SK-N-SH treated with all-trans-retinoic acid at 6 μM for 48 hours (cell line): ENCODE data around the gene C14orf93.

ENCODE experiments used
- ATAC-seq: fragments of 200-7000 bp; cut with Tn5 transposase; 3 replicates; pipeline ENCODE4 v1.9.1; 2020; ENCODE audit warnings: mild to moderate bottlenecking, moderate library complexity
- BACH2 ChIP-seq: fragments of 250-450 bp; sonication (Bioruptor Pico); IDR thresholded peaks from 2 replicates; pipeline ENCODE4 v1.9.0; 2021; ENCODE audit warnings: mild to moderate bottlenecking, borderline replicate concordance
- CSDC2 ChIP-seq: fragments of 250-450 bp; sonication (Bioruptor Pico); IDR thresholded peaks from 2 replicates; pipeline ENCODE4 v1.5.0; 2020; ENCODE audit warnings: mild to moderate bottlenecking, moderate library complexity
- ESRRG ChIP-seq: fragments of 250-450 bp; sonication (Bioruptor Pico); IDR thresholded peaks from 2 replicates; pipeline ENCODE4 v1.6.1; 2021; ENCODE audit warnings: mild to moderate bottlenecking
- GLIS3 ChIP-seq: fragments of 250-450 bp; sonication (Bioruptor Pico); IDR thresholded peaks from 2 replicates; pipeline ENCODE4 v1.5.0; 2020; ENCODE audit warnings: mild to moderate bottlenecking, moderate library complexity
- ISL1 ChIP-seq: fragments of 250-450 bp; sonication (Bioruptor Pico); IDR thresholded peaks from 2 replicates; pipeline ENCODE4 v2.1.2; 2022; ENCODE audit warnings: mild to moderate bottlenecking, moderate library complexity
- PPARA ChIP-seq: fragments of 250-450 bp; sonication (Bioruptor Pico); IDR thresholded peaks from 2 replicates; pipeline ENCODE4 v1.5.0; 2020; ENCODE audit warnings: mild to moderate bottlenecking, borderline replicate concordance
- RARB ChIP-seq: fragments of 250-450 bp; sonication (Bioruptor Pico); IDR thresholded peaks from 2 replicates; pipeline ENCODE4 v1.8.0; 2021; ENCODE audit warnings: mild to moderate bottlenecking, moderate library complexity
- SNAI2 ChIP-seq: fragments of 250-450 bp; sonication (Bioruptor Pico); IDR thresholded peaks from 2 replicates; pipeline ENCODE4 v1.5.0; 2020; ENCODE audit warnings: mild to moderate bottlenecking, moderate library complexity
- TCF4 ChIP-seq: fragments of 250-450 bp; sonication (Bioruptor Pico); IDR thresholded peaks from 2 replicates; pipeline ENCODE4 v1.8.0; 2021; ENCODE audit warnings: mild to moderate bottlenecking, moderate library complexity, borderline replicate concordance
- TOX ChIP-seq: fragments of 250-450 bp; sonication (Bioruptor Pico); IDR thresholded peaks from 2 replicates; pipeline ENCODE4 v1.8.0; 2021; ENCODE audit warnings: mild to moderate bottlenecking, moderate library complexity, borderline replicate concordance
- ZC3H10 ChIP-seq: fragments of 250-450 bp; sonication (Bioruptor Pico); IDR thresholded peaks from 2 replicates; pipeline ENCODE4 v1.5.1; 2021; ENCODE audit warnings: mild to moderate bottlenecking, moderate library complexity
- ZFP3 ChIP-seq: fragments of 250-450 bp; sonication (Bioruptor Pico); IDR thresholded peaks from 2 replicates; pipeline ENCODE4 v1.5.0; 2020; ENCODE audit warnings: mild to moderate bottlenecking, moderate library complexity
- ZFP30 ChIP-seq: fragments of 450-650 bp; formaldehyde crosslinking; IDR thresholded peaks from 2 replicates; pipeline ENCODE4 v1.5.0; 2022; ENCODE audit warnings: mild to moderate bottlenecking, moderate library complexity
- ZNF565 ChIP-seq: fragments of 450-650 bp; formaldehyde crosslinking; conservative IDR thresholded peaks from 2 replicates; pipeline ENCODE4 v1.5.0; 2020; ENCODE audit warnings: low read depth, mild to moderate bottlenecking, moderate library complexity
- ZNF70 ChIP-seq: fragments of 450-650 bp; formaldehyde crosslinking; IDR thresholded peaks from 2 replicates; pipeline ENCODE4 v1.5.0; 2020; ENCODE audit warnings: mild to moderate bottlenecking, moderate library complexity
- ZNF8 ChIP-seq: fragments of 450-650 bp; formaldehyde crosslinking; IDR thresholded peaks from 2 replicates; pipeline ENCODE4 v1.5.0; 2020; ENCODE audit warnings: mild to moderate bottlenecking, moderate library complexity
- TF ChIP-seq, protein P1 (sequence below): fragments of 250-450 bp; sonication (Bioruptor Pico); IDR thresholded peaks from 2 replicates; pipeline ENCODE4 v1.5.0; 2020; ENCODE audit warnings: mild to moderate bottlenecking, moderate library complexity
- TF ChIP-seq, protein P2 (sequence below): fragments of 250-450 bp; sonication (Bioruptor Pico); IDR thresholded peaks from 2 replicates; pipeline ENCODE4 v1.5.1; 2020; ENCODE audit warnings: low read depth, mild to moderate bottlenecking, moderate library complexity
- TF ChIP-seq, protein P3 (sequence below): fragments of 250-450 bp; sonication (Bioruptor Pico); IDR thresholded peaks from 2 replicates; pipeline ENCODE4 v1.8.0; 2020; ENCODE audit warnings: mild to moderate bottlenecking, moderate library complexity, borderline replicate concordance
- TF ChIP-seq, protein P4 (sequence below): fragments of 250-450 bp; sonication (Bioruptor Pico); IDR thresholded peaks from 2 replicates; pipeline ENCODE4 v1.5.1; 2021; ENCODE audit warnings: mild to moderate bottlenecking, moderate library complexity
- TF ChIP-seq, protein P5 (sequence below): fragments of 250-450 bp; sonication (Bioruptor Pico); IDR thresholded peaks from 2 replicates; pipeline ENCODE4 v1.8.0; 2021; ENCODE audit warnings: low read depth, mild to moderate bottlenecking, moderate library complexity, borderline replicate concordance

Gene C14orf93

DNA sequence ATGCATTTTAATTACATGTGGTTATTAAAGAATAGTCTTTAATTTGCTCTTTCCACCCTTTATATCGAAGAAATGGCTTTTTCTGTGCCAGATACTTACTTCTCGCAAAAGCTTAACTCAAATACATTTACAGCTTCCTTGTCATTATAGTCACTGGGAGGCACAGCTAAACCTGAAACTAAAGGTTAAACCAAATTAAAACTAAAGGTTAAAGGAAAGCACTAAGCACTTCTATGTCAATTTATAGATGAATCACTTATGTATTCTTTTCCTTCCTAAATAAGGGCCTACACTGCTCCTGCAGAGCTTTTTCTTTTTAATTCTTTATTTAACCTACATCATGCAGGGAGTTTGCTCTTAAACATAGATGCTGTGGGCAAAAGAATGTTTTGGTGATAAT is 9.1 kb downstream of the C14orf93 start (continued):
- TF ChIP-seq, protein P1, sequence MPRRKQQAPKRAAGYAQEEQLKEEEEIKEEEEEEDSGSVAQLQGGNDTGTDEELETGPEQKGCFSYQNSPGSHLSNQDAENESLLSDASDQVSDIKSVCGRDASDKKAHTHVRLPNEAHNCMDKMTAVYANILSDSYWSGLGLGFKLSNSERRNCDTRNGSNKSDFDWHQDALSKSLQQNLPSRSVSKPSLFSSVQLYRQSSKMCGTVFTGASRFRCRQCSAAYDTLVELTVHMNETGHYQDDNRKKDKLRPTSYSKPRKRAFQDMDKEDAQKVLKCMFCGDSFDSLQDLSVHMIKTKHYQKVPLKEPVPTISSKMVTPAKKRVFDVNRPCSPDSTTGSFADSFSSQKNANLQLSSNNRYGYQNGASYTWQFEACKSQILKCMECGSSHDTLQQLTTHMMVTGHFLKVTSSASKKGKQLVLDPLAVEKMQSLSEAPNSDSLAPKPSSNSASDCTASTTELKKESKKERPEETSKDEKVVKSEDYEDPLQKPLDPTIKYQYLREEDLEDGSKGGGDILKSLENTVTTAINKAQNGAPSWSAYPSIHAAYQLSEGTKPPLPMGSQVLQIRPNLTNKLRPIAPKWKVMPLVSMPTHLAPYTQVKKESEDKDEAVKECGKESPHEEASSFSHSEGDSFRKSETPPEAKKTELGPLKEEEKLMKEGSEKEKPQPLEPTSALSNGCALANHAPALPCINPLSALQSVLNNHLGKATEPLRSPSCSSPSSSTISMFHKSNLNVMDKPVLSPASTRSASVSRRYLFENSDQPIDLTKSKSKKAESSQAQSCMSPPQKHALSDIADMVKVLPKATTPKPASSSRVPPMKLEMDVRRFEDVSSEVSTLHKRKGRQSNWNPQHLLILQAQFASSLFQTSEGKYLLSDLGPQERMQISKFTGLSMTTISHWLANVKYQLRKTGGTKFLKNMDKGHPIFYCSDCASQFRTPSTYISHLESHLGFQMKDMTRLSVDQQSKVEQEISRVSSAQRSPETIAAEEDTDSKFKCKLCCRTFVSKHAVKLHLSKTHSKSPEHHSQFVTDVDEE: no peak
- no peak for TF ChIP-seq ISL1 (CRISPR knock-in tag)
- TF ChIP-seq, protein P2, sequence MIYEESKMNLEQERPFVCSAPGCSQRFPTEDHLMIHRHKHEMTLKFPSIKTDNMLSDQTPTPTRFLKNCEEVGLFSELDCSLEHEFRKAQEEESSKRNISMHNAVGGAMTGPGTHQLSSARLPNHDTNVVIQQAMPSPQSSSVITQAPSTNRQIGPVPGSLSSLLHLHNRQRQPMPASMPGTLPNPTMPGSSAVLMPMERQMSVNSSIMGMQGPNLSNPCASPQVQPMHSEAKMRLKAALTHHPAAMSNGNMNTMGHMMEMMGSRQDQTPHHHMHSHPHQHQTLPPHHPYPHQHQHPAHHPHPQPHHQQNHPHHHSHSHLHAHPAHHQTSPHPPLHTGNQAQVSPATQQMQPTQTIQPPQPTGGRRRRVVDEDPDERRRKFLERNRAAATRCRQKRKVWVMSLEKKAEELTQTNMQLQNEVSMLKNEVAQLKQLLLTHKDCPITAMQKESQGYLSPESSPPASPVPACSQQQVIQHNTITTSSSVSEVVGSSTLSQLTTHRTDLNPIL (CRISPR knock-in tag): no peak
- no peak for TF ChIP-seq ZNF70 (CRISPR knock-in tag)
- TF ChIP-seq, protein P3, sequence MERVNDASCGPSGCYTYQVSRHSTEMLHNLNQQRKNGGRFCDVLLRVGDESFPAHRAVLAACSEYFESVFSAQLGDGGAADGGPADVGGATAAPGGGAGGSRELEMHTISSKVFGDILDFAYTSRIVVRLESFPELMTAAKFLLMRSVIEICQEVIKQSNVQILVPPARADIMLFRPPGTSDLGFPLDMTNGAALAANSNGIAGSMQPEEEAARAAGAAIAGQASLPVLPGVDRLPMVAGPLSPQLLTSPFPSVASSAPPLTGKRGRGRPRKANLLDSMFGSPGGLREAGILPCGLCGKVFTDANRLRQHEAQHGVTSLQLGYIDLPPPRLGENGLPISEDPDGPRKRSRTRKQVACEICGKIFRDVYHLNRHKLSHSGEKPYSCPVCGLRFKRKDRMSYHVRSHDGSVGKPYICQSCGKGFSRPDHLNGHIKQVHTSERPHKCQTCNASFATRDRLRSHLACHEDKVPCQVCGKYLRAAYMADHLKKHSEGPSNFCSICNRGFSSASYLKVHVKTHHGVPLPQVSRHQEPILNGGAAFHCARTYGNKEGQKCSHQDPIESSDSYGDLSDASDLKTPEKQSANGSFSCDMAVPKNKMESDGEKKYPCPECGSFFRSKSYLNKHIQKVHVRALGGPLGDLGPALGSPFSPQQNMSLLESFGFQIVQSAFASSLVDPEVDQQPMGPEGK (CRISPR knock-in tag): no peak

DNA sequence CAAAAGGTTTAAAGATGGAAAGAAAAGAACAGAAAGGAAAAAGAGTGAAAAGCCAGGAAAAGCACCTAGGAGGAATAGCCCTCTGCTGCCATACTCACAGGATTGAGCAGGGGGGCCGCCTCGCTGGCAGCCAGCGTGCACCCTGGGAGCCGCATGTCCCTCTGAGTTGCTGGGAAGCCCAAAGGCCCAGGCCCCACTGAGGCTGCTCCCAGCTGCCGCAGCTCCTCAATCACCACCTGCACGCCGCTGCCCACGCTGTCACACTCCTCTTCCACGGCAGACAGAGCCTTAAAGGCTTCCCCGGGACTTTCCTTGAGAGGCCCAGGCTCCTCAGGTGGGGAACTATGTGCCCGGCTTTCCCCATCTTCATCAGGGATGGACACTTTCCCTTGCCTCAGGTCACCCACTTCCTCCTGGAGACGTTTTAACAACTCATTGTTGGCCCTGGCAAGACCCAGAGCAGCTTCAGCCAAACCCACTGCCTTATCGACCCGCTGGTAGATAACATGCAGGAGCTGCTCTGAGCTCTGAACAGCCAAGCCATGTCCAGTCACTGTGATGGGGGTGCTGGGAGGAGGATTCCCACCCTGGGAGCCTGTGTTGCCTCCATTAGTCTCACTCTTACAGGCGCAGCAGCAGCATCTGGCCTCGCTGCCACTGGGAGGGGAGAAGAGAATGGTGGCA is 11.5 kb downstream of the C14orf93 start:
- no peak for TF ChIP-seq ZFP30 (CRISPR knock-in tag)
- TF ChIP-seq SNAI2 (CRISPR knock-in tag): no peak
- TF ChIP-seq RARB: no peak
- no peak for TF ChIP-seq GLIS3 (CRISPR knock-in tag)
- no peak for ATAC-seq

DNA sequence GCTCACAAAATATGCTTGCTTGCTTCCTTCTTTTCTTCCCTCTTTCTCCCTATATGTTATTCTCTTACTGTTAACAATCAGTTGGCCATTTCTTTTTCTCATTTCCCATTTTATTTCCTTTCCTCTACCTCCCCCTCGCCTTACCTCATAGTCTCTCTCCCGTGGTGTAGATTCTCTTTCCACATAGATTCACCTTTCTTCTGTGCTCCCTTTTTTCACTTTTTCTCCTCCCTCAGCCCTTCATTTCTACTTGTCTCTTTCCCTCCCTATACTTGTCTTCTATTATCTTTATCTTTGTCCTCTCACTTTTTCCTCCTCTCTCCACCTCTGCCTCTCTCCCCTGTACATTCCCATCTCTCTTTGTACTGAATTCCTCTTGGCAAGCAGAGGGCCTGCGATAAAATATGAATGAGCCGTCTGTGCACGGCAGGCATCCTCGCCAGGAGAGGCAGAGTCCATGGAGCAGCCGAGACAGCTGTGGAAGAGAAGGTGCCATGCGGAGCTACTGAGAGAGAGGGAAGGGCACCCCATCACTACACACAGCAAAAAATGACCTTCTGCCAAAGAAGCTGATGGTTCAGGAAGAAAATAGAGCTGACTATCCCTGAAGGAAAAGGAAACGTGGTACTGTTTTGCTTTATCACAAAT is 12.1 kb downstream of the C14orf93 start:
- no peak for ATAC-seq
- TF ChIP-seq ZC3H10 (CRISPR knock-in tag): no peak
- no peak for TF ChIP-seq GLIS3 (CRISPR knock-in tag)
- no peak for TF ChIP-seq PPARA
- TF ChIP-seq ISL1 (CRISPR knock-in tag): no peak
- TF ChIP-seq ZFP3 (CRISPR knock-in tag): no peak
- TF ChIP-seq SNAI2 (CRISPR knock-in tag): no peak
- TF ChIP-seq ESRRG (CRISPR knock-in tag): no peak
- no peak for TF ChIP-seq ZNF8 (CRISPR knock-in tag)
- TF ChIP-seq RARB: no peak
- TF ChIP-seq, all 23 proteins: peak for 0

DNA sequence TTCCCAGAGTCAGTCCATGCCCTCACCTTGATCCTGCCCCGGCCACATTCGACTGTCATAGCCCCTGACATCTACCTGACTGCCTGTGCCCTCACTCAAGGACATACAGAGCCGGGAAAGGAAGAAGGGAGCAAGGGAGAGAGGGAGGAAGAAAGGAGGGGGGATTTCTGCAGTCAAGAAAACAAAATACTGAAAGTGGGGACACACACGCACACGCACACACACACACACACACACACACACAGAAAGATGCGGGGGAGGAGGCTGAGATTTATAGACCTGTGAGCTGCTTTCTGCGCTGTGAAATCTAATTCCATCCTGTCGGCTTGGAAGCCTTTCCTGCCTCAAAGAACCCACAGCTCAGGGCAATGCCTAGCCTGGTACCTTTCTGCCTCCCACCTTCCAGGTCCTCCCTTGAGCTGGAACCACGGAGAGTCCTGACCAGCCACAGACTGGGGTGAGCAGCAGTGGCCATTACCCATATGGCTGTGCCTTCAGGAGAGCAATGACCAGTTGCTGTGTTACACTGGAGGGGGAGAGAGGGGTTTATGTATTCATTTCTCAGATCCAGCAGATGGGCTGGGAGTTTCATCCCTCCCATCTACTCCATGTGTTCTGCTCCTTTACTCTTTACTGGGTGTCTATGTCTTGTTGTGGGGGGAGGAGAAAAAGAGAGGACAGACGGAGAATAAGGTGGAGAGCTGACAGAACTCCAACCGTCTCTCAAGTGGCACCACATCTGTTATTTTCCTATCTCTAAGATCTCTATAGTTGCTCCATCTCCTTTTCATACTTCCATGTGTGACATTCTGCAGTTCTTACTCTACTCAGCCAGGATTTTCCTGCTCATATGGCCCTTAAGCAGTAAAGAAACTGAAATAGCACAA is 12.9 kb downstream of the C14orf93 start:
- peak; percentile 23 for ATAC-seq
- TF ChIP-seq ZFP3 (CRISPR knock-in tag): no peak
- no peak for TF ChIP-seq ZNF8 (CRISPR knock-in tag)
- TF ChIP-seq, protein P4, sequence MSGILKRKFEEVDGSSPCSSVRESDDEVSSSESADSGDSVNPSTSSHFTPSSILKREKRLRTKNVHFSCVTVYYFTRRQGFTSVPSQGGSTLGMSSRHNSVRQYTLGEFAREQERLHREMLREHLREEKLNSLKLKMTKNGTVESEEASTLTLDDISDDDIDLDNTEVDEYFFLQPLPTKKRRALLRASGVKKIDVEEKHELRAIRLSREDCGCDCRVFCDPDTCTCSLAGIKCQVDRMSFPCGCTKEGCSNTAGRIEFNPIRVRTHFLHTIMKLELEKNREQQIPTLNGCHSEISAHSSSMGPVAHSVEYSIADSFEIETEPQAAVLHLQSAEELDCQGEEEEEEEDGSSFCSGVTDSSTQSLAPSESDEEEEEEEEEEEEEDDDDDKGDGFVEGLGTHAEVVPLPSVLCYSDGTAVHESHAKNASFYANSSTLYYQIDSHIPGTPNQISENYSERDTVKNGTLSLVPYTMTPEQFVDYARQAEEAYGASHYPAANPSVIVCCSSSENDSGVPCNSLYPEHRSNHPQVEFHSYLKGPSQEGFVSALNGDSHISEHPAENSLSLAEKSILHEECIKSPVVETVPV (CRISPR knock-in tag): no peak
- TF ChIP-seq RARB: no peak
- no peak for TF ChIP-seq TCF4 (CRISPR knock-in tag)
- no peak for TF ChIP-seq ISL1 (CRISPR knock-in tag)
- TF ChIP-seq TOX (CRISPR knock-in tag): no peak
- TF ChIP-seq BACH2: no peak
- no peak for TF ChIP-seq SNAI2 (CRISPR knock-in tag)
- TF ChIP-seq ESRRG (CRISPR knock-in tag): no peak
- TF ChIP-seq, protein P1: no peak
- TF ChIP-seq CSDC2 (CRISPR knock-in tag): no peak
- no peak for TF ChIP-seq ZNF565 (CRISPR knock-in tag)
- TF ChIP-seq, protein P5, sequence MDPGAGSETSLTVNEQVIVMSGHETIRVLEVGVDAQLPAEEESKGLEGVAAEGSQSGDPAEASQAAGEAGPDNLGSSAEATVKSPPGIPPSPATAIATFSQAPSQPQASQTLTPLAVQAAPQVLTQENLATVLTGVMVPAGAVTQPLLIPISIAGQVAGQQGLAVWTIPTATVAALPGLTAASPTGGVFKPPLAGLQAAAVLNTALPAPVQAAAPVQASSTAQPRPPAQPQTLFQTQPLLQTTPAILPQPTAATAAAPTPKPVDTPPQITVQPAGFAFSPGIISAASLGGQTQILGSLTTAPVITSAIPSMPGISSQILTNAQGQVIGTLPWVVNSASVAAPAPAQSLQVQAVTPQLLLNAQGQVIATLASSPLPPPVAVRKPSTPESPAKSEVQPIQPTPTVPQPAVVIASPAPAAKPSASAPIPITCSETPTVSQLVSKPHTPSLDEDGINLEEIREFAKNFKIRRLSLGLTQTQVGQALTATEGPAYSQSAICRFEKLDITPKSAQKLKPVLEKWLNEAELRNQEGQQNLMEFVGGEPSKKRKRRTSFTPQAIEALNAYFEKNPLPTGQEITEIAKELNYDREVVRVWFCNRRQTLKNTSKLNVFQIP (CRISPR knock-in tag): no peak
- TF ChIP-seq ZFP30 (CRISPR knock-in tag): no peak
